Small intestine (tissue), 7 donors: ENCODE results near the gene ALPP. TPM values are rescaled to one million over a fixed set of nuclear protein-coding genes. Genes with fewer than 3 reads are reported as not detected.
"Not testable (repeated sequence)": the region's sequence is repeated elsewhere in the genome, so short reads cannot be mapped to it uniquely, and the experiment has no call there.

Experiments used
- DNase-seq, 2 donors: peaks; one replicate each; pipeline versions ENCODE4 v3.0.0 to v3.0.0-alpha.2; 2013
- FAIRE-seq: peaks from 2 replicates; lab custom pipeline; 2012; peaks lifted over from hg19 to GRCh38; lab: Jason Lieb, UNC
- H3K27ac ChIP-seq, 3 donors: one replicate each; pipeline ENCODE4 v1.5.1; 2013; ENCODE audit warnings: low read length in 2 of 3, mild to moderate bottlenecking in 2 of 3, control low read depth in 1 of 3, inconsistent platforms in 1 of 3, low read depth in 1 of 3, moderate library complexity in 1 of 3
- H3K27me3 ChIP-seq, 3 donors: one replicate each; pipeline ENCODE4 v1.6.1; 2013; ENCODE audit warnings: low read length in 3 of 3, inconsistent platforms in 1 of 3; ENCODE audit not compliant: control insufficient read depth in 3 of 3, insufficient read depth in 3 of 3
- H3K36me3 ChIP-seq, 3 donors: one replicate each; pipeline ENCODE4 v1.6.1; 2013; ENCODE audit warnings: low read length in 3 of 3, inconsistent platforms in 1 of 3, low read depth in 1 of 3, mild to moderate bottlenecking in 1 of 3, moderate library complexity in 1 of 3; ENCODE audit not compliant: control insufficient read depth in 3 of 3, insufficient read depth in 2 of 3
- H3K4me1 ChIP-seq, 3 donors: one replicate each; pipeline ENCODE4 v1.6.1; 2013; ENCODE audit warnings: low read length in 2 of 3, inconsistent platforms in 1 of 3, low read depth in 1 of 3, mild to moderate bottlenecking in 1 of 3, moderate library complexity in 1 of 3; ENCODE audit not compliant: control insufficient read depth in 3 of 3, insufficient read depth in 2 of 3
- H3K4me3 ChIP-seq, 3 donors: one replicate each; pipeline ENCODE4 v1.5.1; 2013; ENCODE audit warnings: low read length in 3 of 3, control low read depth in 1 of 3, inconsistent platforms in 1 of 3, low read depth in 1 of 3, mild to moderate bottlenecking in 1 of 3, moderate library complexity in 1 of 3
- H3K9me3 ChIP-seq, 2 donors: one replicate each; pipeline ENCODE4 v1.6.1; 2013; ENCODE audit warnings: low read depth in 1 of 2, low read length in 1 of 2; ENCODE audit not compliant: control insufficient read depth in 2 of 2, insufficient read depth in 1 of 2
- WGBS, 3 donors: extraction: QIAGEN DNeasy Blood & Tissue Kit; methylation state at CpG; one replicate each; pipeline ENCODE4 v1.1.7; 2013; 5-methylcytosine and 5-hydroxymethylcytosine counted together
- polyA plus RNA-seq, 4 donors: library from polyadenylated mRNA; stranded (reverse) in 3 of 4; unstranded in 1 of 4; fragments of 200-250 nt in 3 of 4; fragments of 120-200 nt in 1 of 4; gene quantifications; one replicate each; pipeline versions ENCODE4 v1.2.1 to v1.2.3, GENCODE V29; 2013
- donor health status: healthy with polysubstance abuse.
- donor health status: control.
- donor health status: control.
- donor health status: Bipolar disorder and iron deficiency.
- donor health status: healthy.

ALPP gene
- polyA plus RNA-seq, 4 donors: 0.01 TPM; not detected in 3

DNA sequence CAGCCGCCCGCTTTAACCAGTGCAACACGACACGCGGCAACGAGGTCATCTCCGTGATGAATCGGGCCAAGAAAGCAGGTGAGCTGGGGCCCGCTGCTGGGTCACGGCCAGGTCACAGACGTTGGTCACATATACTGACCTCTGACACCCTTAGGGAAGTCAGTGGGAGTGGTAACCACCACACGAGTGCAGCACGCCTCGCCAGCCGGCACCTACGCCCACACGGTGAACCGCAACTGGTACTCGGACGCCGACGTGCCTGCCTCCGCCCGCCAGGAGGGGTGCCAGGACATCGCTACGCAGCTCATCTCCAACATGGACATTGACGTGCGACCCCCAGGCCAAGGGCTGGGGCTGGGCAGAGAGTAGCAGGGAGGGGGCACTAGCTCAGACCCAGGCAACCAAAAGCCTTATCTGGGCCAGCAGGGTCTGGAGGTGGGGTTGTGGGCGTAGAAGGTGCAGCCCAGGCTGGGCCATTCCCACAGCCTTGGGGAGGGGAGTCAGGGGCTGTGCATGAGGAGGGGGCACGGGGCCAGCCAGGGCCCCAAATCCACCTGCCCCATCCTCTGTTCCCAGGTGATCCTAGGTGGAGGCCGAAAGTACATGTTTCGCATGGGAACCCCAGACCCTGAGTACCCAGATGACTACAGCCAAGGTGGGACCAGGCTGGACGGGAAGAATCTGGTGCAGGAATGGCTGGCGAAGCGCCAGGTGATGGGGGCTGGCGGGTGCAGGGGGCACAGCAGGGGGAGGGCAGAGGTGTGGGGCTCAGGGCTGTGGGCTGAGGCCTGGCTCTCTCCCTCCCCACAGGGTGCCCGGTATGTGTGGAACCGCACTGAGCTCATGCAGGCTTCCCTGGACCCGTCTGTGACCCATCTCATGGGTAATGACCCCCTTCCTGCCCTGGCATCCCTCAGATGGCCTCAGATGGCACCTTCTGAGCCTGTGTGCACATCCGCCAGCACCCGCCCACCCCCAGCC lies 1.3 kb downstream of the ALPP start:
- not testable (repeated sequence) for H3K9me3 ChIP-seq, H3K36me3 ChIP-seq, H3K27ac ChIP-seq, DNase-seq, H3K4me3 ChIP-seq, FAIRE-seq, H3K4me1 ChIP-seq
- peaks cover 0 to 36% (median 2%) of the 10 kb centered on the region in 3 donors for H3K27me3 ChIP-seq
- 73 to 85% (median 79%) methylated on average over 32 to 41 of the region's 41 CpGs for WGBS, 3 donors

DNA sequence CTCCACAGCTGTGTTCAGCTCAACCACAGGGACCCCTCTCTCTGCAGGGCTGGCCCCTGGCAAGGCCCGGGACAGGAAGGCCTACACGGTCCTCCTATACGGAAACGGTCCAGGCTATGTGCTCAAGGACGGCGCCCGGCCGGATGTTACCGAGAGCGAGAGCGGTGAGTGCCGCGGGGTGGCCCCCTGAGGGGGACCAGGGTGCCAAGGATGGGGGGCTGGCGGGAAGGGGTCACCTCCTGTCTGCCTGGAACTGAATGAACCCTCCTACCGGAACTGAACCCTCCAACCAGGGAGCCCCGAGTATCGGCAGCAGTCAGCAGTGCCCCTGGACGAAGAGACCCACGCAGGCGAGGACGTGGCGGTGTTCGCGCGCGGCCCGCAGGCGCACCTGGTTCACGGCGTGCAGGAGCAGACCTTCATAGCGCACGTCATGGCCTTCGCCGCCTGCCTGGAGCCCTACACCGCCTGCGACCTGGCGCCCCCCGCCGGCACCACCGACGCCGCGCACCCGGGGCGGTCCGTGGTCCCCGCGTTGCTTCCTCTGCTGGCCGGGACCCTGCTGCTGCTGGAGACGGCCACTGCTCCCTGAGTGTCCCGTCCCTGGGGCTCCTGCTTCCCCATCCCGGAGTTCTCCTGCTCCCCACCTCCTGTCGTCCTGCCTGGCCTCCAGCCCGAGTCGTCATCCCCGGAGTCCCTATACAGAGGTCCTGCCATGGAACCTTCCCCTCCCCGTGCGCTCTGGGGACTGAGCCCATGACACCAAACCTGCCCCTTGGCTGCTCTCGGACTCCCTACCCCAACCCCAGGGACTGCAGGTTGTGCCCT lies 2.9 kb downstream of the ALPP start:
- H3K27ac ChIP-seq, FAIRE-seq, DNase-seq, H3K36me3 ChIP-seq, H3K4me3 ChIP-seq, H3K4me1 ChIP-seq, H3K9me3 ChIP-seq: not testable (repeated sequence)
- peaks cover 2 to 48% (median 10%) of the 10 kb centered on the region in 3 donors for H3K27me3 ChIP-seq
- WGBS, 3 donors: 33 to 36% (median 36%) methylated on average over 37 to 59 of the region's 59 CpGs

DNA sequence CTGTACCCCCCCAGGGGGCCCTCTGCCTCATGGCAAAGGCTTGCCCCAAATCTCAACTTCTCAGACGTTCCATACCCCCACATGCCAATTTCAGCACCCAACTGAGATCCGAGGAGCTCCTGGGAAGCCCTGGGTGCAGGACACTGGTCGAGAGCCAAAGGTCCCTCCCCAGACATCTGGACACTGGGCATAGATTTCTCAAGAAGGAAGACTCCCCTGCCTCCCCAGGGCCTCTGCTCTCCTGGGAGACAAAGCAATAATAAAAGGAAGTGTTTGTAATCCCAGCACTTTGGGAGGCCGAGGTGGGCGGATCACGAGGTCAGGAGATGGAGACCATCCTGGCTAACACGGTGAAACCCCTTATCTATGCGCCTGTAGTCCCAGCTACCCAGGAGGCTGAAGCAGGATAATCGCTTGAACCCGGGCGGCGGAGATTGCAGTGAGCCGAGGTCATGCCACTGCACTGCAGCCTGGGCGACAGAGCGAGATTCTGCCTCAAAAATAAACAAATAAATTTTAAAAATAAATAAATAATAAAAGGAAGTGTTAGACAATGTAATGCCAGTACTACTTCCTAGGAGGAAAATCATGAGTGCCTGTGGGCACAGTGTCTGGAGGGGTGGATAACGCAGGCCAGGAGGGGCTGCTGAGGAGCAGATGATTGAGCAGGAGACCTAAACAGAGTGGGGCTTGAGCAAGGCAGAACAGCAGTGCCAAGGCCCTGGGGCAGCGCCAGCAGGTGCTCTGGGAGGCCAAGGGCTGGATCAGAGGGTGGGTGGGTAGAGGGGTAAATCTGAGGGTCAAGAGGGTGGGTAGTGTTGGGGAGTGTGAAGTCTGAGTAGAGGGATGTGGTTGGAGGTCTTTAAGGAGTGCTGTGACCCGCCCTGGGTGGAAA lies 4.0 kb downstream of the ALPP start:
- Histone ChIP-seq H3K9me3 (no peaks in the 10 kb centered on the region), H3K36me3 (no peaks in the 10 kb centered on the region), H3K4me1 (peaks cover 0 to 3% (median 0%) of the 10 kb centered on the region in 3 donors), H3K27me3 (peaks cover 7 to 57% (median 21%) of the 10 kb centered on the region in 3 donors), H3K4me3 (no peak overlapping the region), H3K27ac (no peak overlapping the region)
- FAIRE-seq (no peak), DNase-seq (no peak)
- WGBS, 3 donors: 35 to 59% (median 53%) methylated on average over 18 of the region's 18 CpGs

DNA sequence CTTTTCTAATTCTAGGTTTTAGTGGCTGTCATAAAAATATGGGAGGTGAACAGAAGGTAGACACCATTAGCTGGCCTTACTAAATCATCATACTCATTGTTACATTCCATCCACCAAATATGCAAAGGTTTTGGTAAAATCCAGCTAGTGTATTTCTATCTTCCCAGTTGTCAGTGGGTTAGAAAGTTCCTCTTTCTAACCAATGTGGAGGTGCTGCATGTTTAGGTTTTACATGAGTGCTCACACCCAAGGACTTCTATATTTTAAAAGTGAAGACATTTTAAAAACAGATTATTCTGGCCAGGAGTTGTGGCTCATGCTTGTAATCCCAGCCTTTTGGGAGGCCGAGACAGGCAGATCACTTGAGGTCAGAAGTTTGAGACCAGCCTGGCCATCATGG lies 5.9 kb downstream of the ALPP start:
- no peak overlapping the region for H3K27ac ChIP-seq
- peaks cover 0 to 3% (median 0%) of the 10 kb centered on the region in 3 donors for H3K4me1 ChIP-seq
- no peaks in the 10 kb centered on the region for H3K36me3 ChIP-seq
- FAIRE-seq (no peak), DNase-seq (no peak)
- H3K4me3 ChIP-seq: peak overlapping the region in 1 of 3 donors; percentile 5
- no peaks in the 10 kb centered on the region for H3K9me3 ChIP-seq
- WGBS, 3 donors: 59 to 85% (median 78%) methylated on average over 1 of the region's 1 CpG
- peaks cover 8 to 74% (median 30%) of the 10 kb centered on the region in 3 donors for H3K27me3 ChIP-seq

DNA sequence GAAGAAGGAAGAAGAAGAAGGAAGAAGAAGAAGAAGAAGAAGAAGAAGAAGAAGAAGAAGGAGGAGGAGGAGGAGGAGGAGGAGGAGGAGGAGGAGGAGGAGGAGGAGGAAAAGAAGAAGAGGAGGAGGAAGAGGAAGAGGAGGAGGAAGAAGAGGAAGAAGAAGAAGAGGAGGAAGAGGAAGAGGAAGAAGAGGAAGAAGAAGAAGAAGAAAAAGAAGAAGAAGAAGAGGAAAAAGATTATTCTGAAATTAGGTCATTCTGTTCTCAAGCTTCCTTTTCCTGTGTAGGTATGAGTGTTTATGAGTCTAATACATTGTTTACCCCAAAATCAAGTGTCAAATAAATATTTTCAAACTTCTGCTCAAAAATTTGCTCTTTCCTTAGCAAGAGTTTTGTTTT lies 6.5 kb downstream of the ALPP start:
- not testable (repeated sequence) for H3K36me3 ChIP-seq, H3K9me3 ChIP-seq, FAIRE-seq, DNase-seq, H3K4me3 ChIP-seq, H3K4me1 ChIP-seq, H3K27ac ChIP-seq
- peaks cover 8 to 80% (median 32%) of the 10 kb centered on the region in 3 donors for H3K27me3 ChIP-seq

DNA sequence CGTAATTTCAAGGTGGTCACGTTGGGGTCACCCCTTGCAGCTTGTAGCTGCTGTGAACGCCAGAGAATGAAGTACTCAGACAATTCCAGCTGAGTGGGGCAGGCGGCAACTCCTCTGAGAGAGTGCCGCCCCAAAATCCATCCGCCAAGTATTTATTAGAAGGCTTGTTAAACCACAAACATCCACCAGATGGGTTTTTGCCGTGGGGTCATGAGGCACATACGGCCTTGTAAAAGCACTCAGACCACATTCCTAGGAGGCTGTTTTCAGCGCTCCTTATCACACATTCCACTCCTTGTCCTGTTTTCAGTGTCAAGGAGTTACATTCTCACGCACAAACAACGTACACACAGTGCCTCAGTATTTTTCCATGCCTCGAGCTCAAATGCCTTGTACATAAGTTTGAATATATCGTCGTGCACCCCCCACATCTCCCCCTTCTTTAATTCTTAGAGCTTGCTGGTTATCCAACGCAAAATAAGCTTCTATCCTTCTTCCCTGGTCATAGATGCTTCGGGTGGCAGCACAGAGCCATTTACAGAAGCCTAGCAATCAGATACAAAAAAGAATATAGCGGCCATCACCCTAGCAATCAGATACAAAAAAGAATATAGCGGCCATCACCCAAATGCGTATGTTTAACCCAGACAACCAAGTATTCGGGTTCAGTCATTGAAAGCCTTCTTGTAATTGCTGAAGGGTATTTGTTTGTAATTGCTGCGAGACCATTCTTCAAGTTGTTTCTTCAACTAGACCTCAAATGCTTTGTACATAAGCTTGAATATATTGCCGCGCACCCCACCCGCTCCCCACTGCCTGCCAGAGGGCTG lies 7.3 kb downstream of the ALPP start:
- DNase-seq (peak in 1 of 2 donors; percentile 21), FAIRE-seq (no peak)
- H3K36me3 ChIP-seq: no peaks in the 10 kb centered on the region
- H3K4me1 ChIP-seq: peaks cover 0 to 3% (median 0%) of the 10 kb centered on the region in 3 donors
- H3K27me3 ChIP-seq: peaks cover 8 to 87% (median 37%) of the 10 kb centered on the region in 3 donors
- H3K9me3 ChIP-seq: no peaks in the 10 kb centered on the region
- no peak overlapping the region for H3K4me3 ChIP-seq
- H3K27ac ChIP-seq: no peak overlapping the region
- 14 to 18% (median 17%) methylated on average over 24 of the region's 24 CpGs for WGBS, 3 donors

DNA sequence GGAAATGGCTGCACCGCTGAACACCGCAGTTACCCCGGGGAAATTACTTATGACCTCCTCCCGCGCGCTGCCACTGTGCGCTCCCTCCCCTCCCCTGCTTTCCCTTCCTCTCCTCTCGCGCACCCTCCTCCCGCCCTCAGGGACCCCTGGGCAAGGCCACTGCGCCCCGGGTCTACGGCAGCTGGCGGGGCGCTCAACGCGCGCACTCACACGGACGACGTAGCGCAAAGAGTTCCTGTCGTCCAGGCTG lies 7.9 kb downstream of the ALPP start:
- H3K27ac ChIP-seq: no peak overlapping the region

More for the DNA sequence above, 7.9 kb downstream of the ALPP start:
- H3K9me3 ChIP-seq: no peaks in the 10 kb centered on the region
- no peak for DNase-seq
- peaks cover 0 to 3% (median 0%) of the 10 kb centered on the region in 3 donors for H3K4me1 ChIP-seq
- WGBS, 3 donors: 8 to 15% (median 12%) methylated on average over 22 to 23 of the region's 23 CpGs
- no peak overlapping the region for H3K4me3 ChIP-seq
- H3K36me3 ChIP-seq: no peaks in the 10 kb centered on the region
- no peak for FAIRE-seq
- peaks cover 8 to 87% (median 39%) of the 10 kb centered on the region in 3 donors for H3K27me3 ChIP-seq
